EH (cell line): ENCODE results near the gene C1QTNF7.
A peak's percentile ranks its signal among the peaks of the same experiment; 100 is the strongest.

ENCODE experiments used
- DNase-seq: peaks from one replicate; pipeline ENCODE4 v3.0.0-alpha.2; 2015; ENCODE audit warnings: low read depth

The C1QTNF7 gene

DNA sequence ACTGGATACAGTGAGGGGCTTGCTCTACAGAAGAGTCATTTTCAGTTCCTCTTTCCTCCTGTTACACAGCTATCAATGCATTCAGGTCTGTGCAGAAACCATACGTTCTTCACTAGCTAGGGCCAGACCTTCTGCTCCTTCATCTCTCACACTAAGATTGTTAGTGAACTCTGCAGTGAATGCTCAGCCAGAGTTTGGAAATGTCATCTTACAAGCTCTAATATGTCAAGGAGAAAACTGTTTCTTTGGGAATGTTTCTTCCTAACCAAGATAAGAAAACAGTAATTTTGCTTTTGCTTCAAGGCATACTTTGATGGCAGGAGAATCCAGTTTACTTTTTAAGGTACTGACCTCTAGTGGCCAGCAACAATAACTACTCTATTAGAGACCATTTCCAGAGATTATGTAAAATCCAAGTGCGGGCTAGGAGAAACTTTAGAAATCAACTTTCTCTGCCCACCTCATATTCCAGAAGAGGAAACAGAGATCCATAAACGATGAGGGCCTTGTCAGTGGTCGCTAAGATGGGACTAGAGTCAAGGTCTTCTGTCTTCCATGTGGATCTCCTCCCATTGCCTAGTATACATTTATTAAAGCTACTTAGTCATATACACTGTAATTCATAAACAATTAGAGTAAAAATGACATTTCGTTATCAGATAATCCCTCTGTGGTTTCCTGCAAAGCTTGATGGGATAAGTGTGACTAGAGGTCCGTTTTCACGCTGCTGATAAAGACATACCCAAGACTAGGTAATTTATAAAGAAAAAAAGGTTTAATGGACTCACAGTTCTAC, 29.8 kb downstream of the C1QTNF7 start:
- peak; percentile 72 for DNase-seq

DNA sequence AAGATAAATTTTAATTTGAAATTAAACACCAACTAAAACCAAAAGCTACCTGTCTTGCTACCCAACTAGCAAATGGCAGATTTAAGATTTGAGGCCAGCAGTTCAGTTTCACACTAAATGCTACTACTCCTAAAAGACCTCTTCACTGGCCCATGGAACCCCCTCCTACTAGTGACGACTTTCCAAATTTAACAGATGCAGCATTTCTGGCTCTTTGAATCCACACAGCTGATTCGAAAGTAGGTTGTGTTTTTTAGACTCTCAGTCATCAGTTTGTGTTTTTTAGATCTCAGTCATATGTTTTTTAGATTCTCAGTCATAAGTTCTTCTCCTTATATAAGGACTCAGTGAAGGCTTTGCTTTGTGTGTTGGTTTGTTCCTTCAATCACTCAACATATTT, 30.8 kb downstream of the C1QTNF7 start:
- no peak for DNase-seq

DNA sequence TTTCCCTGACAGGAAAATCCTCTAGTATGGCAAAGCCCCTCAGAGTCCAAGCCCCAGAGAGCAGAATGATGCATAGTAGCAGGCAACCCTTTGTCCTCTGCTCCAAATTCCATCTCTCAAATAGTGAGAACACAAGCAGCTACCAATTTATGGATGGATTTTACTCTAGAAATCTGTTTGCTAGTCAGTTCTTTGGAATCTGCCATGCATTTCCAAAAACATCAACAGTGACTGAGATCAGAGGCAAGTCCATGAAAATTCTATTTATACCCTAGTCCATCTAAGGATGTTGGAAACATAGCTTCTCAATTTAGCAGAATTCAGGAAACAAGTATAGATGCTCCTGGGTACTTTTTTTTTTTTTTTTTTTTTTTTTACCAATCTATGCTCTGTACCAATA, 31.9 kb downstream of the C1QTNF7 start:
- DNase-seq, result peak; percentile 50

DNA sequence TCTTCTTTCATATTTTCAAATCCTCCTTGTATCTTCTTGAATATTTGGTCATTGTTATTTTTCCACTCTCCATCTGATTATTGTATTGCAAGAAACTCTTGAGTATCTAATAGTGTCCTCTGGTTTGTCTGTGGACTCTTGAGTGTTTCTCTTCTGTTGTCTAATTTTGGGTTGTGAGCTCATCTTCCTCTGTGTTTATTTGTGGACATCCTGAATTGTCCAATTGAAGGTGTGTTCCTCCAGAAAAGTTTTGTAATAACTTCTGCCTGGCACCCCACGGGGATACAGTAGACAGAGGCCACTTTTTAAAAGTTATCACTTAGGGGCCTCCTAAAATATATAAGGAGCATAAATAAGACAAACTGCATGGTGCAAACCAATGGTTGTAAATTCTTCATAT, 38.8 kb downstream of the C1QTNF7 start:
- no peak for DNase-seq

DNA sequence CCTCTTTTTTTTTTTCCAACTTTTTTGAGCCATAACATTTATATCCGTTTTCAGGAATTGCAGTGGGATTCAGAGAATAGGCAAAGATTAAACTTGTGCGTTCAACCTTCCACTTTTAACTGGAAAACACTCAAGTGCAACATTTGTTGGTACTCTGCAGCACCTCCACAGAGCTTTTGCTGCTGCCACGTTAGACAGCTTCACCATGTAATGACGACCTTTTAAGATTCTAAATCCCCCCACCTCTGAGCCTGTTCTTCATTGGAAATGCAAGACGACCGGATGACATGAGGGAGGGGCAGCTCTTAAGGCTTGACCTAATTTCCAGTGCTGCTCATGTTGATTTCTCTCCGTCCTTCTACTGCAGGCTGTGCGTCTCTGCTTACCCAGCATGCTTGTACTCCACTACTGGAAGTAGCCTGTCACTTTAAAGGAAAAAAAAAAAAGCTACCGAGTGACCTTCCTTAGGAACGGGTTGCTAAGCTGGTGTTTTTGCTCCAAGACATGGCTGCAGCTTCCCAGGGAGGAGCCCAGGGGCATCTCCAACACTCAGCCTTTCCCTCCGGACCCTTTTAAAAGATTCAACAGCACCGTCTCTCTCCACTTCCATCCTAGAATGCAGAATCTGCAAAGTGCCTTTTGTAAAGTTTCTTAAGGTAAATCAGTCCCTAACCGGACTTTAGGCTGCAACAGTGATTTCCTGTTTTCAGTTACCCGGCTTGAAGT, 41.7 kb downstream of the C1QTNF7 start, which contains the start of gene CC2D2A:
TSS of gene CC2D2A (plus strand) at position 481 of the 726 bp plus-strand sequence. CDS start 6,051 bp downstream, outside the sequence.
- peak; percentile 56 for DNase-seq

DNA sequence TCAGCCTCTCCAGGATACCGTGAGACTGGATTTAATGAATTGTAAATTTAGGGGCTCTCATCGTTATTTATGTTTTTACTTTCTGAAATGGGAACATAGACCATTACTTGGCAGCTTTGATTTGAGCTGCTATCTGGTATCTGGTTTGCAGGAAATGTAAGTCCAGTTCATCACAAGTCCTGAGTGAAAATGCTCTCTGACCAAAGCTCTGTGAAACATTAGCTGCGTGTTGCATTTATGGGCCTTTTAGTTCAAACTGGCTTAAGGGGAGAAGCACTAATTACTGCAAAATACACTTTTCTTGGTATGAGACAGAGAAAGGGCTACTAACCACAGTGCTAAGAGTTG, 42.3 kb downstream of the C1QTNF7 start:
- no peak for DNase-seq

DNA sequence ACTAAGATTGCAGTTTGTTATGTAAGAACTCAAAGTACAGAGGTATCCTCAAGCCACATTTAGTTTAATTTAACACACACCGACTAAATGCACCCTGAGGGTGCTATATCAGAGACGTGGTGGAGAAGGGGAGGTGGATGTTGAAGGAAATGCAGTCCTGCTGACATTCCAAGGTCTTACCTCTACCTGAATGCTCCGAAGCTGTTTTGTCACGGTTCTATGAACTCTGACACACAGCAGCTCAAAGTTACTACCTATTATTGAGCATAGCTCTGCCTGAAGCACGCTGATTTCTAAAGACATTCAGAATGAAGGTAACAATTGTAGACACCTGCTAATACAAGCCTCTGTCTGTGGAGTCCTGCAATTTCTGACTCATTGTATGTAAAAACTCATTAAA, 48.6 kb downstream of the C1QTNF7 start:
- DNase-seq, result no peak

DNA sequence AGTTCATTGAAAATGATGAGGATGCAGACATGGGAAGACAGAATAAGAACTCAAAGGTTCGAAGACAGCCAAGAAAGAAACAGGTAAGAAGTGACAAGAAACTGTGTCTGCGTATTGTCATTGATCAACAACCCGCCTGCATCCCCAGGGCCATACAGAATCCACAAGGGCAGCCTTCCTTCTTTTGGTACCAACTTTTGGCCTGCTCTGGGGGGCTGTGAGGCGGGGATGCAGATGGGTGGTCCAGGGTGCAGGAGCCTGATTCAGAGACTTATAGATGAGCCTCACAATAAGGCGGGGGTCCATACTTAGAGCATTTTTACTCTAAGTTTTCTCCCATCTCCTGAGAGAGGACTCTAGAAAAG, 50.9 kb downstream of the C1QTNF7 start:
- no peak for DNase-seq

DNA sequence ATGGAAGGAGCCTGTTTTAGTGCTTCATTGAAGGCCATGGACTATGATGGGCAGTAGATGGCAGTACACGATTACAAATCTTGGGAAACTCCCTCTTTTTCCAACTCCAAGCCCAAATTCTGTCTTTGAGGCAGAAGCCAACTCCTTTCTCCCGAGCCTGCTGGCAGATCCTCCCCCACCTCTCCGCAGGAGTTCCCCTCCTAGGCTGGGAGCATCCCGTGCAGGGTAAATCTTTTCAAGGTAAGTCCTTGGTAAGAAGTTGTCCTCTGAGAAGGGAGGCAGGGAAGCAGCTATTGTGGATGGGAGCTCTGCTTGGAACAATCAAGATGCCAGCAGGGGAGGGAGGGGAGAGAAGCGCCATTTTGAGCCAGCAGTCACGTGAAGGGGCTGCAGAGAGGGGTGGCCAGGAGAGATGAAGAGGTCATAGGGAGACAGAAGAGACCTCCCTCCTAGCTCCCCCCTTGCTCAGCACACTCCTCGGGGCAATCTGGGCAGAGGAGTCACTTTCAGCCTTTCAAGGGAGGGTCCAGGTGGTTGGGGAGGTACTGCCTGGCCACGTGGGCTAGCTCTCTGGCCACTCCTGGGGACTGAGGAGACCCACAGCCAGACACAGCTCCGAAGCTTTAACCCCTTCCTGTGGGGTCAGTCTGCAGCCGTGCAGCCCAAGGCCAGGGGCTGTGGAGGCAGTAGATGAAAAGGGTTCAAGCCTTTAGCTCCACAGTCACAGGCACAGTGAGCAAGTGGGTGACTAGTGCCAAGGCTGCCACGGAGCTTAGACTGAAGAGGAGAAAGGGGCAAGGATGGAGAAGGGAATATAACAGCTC, 51.5 kb downstream of the C1QTNF7 start:
- peak; percentile 88 for DNase-seq

DNA sequence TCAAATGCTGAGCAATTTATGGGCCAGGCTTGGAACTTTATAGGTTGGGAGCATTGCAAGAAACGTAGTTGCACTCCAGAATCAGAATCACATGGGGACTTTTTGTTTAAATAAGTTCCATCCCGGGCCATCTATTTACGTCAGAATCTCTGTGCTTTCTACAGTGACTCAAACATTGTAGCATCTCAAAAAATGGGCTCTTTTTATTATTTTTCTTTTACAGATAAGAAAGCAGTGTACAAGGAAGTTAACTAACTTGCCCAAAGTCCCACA, 52.0 kb downstream of the C1QTNF7 start:
- peak; percentile 78 for DNase-seq

DNA sequence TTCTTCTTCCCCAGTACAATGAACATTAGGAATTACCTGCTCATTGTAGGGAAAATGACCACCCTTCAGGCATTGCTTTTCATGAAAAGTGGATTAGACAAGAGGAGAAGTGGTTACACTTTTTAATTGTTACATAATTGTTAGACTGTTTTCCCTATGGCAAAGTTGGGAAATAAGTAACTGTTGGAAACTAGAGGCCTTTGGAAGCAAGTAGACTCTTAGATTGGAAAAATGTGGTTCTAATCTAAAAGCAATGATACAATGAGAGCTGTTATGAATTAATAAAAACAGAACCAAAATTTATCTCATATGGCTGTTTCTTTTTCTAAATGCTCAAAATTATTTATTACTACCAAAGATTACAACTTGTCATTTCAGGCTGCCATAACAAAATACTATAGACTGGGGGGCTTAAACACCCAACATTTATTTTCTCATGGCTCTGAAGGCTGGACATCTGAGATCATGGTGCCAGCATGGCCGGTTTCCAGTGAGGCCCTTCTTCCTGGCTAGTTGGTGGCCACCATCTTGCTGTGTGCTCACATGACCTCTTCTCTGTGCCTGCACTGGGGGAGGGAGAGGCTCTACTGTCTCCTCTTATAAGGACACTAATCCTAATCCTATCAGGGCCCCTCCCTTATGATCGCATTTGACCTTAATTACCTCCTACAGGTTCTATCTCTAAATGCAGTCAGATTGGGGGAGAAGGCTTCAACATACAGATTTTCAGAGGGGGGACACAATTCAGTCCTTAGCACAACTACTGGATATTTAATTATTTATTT, 54.3 kb downstream of the C1QTNF7 start:
- DNase-seq, result no peak

DNA sequence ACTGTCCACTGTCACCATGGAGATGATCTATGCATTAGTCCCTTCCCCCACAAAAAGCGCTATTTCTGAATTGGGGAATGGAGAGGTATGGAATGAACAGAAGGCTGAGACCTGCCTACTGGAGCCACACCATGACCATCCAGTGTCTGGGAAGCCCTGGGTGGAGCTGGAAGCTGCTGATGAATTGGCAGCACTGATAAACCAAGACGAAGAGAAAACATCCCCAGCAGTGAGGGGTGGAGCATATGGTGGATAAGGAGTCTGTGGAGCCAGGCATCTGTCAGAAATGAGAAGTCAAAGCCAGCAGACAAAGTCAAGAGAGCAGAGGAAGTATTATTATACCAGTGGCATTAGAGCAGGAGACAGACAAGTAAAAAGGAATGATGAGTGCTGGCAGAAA, 55.0 kb downstream of the C1QTNF7 start:
- peak; percentile 30 for DNase-seq

DNA sequence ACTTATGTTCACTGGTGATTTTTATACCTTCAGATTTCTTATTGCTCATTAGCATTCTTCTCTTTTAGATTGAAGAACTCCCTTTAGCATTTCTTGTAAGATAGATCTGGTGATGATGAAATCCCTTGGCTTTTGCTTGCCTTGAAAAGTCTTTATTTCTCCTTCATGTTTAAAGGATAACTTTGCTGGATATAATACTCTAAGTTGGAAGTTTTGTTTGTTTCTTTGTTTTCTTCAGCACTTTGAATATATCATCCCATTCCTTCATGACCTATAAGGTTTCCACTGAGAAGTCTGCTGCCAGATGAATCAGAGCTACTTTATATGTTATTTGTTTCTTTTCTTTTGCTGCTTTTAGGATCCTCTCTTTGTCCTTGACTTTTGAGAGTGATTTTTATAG, 60.3 kb downstream of the C1QTNF7 start:
- no peak for DNase-seq

DNA sequence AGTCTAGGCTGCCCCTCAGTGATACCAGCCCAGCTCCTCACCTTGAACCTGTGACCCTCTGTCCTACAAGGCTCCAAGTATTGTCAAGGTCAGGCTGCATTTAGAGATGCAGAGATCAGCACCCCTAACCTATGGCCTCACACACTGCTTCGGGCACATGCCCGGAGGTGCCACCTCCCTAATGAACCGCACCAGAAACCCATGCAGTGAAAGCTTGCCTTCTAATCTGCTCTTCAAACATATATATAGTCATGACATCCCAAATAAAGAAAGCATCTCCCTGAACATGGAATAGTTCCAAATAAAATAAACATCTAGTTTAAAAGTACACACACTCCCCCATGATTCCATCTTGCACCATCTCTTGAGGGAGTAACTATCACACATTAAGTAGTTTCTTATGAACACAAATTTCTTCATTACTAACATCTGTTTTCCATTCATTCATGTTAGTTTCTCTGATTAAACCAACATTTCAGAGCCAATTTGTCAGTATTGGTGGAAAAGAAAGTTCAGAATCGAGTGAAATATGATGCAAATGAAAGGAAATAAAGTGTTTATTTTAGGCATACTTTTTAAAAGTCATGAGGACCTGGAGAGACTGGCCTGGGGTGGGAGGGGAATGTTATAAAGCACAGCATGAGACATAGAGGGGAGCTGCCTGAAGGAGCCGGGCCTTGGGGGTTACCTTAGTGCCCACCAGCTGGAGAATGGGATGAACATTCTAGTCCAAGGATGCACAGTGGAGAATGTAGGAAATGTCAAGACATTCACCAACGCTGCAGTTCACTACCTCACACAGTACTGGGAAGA, 61.0 kb downstream of the C1QTNF7 start:
- peak; percentile 92 for DNase-seq

DNA sequence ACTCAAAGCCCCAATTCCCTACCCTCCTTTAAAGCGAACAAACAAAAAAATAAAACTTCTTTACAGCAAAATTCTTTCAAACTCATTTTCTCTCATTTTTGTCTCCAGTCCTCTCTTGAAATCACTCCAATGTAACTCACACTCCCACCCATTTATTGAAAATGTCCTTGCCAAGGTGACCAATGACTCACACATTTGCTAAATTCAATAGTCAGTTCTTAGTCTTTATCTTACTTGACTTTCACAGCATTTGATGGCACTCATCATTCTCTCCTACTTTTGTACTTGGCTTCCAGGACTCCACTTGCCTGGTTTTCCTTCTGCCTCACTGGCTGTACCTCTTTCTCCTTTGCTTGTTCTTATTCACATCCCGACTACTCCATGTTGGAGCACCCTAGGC, 61.7 kb downstream of the C1QTNF7 start:
- no peak for DNase-seq

DNA sequence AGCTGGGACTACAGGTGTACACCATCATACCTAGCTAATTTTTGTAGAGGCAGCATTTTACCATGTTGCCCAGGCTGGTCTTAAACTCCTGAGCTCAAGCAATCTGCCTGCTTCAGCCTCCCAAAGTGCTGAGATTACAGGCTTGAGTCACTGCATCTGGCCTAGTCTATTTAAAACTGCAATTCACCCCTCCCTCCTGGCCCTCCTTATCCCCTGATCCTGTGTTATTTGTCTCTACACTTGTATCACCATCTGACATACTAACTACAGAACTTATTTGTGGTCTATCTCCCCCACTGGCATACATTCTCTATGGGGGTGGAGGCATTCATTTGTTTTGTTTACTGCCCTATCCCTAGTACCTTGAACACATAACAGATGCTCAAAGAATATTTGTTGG, 65.6 kb downstream of the C1QTNF7 start:
- DNase-seq, result no peak

DNA sequence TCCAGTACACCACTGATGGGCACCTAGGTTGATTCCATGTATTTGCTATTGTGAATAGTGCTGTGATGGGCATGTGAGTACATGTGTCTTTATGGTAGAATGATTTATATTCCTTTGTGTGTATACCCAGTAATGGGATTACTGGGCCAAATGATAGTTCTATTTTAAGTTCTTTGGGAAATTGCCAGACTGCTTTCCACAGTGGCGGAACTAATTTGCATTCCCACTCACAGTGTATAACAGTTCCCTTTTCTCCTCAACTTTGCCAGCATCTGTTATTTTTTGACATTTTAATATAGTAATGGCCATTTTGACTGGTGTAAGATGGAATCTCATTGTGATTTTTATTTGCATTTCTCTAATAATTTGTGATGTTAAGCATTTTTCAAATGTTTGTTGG, 67.8 kb downstream of the C1QTNF7 start:
- DNase-seq, result peak; percentile 67
